Stimulated activated CD4-positive, alpha-beta T cell treated with anti-CD3 and anti-CD28 coated beads, Interleukin-2, amount 100 ng/mL, for 24 hours (primary cell): ENCODE results near the gene PLAC8.

Experiments
- DNase-seq, 2 donors: peaks; one replicate each; pipeline ENCODE4 v3.0.0-alpha.2; 2020

PLAC8 gene

DNA sequence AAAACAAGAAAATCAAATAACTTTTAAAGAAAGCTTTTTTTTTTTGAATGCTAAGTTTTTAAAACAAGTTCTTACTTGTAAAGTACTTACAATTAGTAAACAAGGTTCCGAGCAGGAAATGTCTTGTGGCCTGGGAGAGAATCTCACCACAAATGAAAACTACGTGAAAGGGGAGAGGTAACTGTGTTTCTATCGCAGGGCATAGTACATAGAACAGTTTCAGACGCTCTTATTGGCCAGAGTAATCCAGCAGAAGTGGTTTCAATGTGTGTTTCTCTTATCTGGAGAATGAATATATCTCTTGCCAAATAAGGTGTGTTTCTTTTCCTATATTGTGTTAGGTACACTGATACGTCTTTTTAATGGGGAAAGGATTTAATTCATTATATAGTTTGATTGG is at the start of gene PLAC8:
PLAC8 (minus strand) TSS at position 154 of the 400 bp plus-strand sequence. CDS start 6,808 bp downstream, outside the sequence.
- no peak for DNase-seq

DNA sequence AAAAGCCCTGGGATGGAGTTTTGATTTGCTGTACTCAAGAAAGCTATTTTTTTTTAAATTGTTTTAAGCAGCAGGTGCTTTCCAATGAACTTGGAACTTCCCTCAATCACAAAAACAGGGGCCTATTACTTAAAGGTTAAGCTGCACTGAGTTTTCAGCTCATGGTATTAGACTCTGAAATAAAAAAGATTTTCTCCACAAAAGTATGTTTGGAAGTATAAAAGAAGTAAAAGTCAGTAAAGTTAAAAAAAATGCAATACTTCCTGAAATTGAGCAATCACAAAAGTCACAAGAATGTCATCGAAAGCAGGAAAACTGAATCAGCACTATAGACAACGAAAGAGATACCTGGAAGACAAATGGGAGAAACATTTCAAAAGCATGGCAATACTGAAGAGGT is 38.9 kb upstream of the PLAC8 start:
- no peak for DNase-seq

DNA sequence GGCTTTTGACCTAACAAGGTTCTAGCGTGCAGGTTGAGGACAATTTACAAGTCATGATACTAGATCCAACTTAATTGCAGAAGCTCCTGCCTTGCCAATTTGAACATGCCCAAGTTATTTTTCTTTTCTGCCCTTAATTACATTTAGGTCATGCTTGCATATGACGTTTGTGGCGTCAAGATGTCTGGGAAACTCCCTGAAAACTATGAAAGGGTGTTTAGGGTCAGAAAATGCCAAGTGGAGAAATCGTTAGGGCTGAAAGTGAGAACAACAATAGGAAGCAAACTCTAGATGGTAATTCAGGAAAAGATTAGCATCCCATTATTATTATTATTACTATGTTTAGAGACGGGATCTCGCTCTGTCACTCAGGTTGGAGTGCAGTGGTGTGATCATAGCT is 38.2 kb upstream of the PLAC8 start:
- no peak for DNase-seq

DNA sequence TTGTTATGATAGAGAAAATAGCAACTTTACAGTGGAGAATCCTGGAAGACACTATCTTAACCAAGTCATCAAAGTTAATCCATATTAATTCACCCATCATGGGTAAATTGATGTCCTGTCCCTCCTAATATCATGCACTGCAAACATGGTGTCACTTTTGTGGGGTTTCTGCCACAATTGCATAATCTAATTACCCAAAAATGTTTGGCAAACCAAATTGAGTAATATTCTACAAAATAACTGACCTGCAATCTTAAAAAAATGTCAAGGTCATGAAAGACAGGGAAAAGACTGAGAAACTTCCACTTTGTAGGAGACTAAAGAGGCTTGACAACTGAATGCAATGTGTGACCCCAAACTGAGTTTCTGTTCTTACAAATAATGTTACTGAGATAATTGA is 37.1 kb upstream of the PLAC8 start:
- DNase-seq, result no peak

DNA sequence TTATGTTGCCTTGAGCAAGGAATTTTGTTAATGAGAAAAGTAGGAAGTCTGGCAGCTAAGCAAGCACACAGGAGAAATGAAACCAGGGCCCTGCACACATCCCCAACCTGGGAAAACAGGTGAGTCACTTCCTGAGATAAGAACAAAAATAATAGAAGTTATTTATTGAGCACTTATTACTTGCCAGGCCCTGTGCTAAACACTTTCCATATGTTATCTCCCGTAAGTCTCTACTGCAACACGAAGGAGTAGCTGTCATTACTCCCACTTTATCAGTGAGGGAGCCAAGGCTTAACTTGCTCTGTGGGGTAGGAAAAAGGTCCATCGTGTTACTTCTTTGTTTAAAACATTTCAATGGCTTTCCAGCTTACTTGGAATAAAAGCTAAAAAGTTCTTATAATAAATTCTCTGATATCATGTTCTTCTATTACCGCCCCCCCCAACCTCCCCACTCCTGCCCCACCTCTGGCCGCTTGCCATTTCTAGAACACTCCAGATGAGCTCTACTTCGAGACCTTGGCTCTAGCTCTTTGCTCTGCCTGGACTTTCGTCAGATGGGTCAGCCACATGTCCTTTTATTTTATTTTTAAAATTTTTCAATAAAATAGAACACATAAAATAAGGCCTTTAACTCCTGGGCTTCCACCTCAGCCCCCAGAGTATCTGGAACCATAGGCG is 36.3 kb upstream of the PLAC8 start:
- no peak for DNase-seq

- no peak for DNase-seq
Measured at GRCh38 chr4:83149865-83150652, 35.5 kb upstream of the PLAC8 start.

DNA sequence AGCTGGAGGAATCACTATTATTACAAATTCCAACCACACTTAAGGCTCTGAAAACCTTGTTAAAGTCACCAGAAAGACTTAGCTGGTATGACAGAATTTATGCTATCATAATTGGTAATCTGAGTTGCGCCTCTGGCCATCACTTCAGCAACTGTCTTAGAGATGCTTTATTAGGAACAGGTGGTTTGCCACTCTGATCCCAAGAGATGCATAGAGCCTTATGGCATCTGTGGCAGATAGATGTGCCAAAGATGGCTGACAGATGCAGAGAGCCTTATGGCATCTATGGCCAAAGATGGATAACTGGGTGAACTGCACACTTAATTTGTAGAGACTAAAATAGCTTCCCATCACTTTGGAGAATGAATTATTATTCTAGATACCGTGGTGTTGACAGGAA is 32.3 kb upstream of the PLAC8 start:
- no peak for DNase-seq

GRCh38 chr4:83145776-83146175 is 31.2 kb upstream of the PLAC8 start:
- DNase-seq, result peak in 1 of 2 donors; percentile 33

DNA sequence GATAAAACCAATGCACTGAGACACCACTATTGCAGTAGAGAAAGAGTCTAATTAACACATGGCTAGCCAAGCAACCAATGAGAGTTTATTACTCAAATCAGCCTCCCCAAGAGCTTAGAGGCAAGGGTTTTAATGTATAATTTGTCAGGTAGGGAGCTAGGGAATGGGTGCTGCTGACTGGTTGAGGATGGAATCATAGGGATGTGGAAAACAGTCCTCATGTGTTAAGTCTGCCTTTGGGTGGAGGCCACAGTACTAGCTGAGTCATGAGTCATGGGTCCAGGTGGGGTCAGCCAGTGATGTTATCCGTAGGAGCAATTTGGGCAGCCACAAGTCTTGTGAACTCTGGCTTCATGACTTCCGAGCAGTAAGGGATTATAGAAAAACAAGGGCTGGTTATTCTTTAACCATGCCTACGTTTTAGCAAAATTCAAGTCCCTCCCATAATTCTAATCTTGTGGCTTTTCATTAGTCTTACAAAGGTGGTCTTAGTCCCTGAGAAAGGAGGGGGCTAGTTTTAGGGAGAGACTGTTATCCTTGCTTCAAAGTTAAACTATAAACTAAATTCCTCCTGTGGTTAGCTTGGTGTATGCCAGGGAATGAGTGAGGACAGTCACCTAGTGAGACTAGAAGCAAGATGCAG is 25.1 kb upstream of the PLAC8 start:
- DNase-seq, result no peak

- DNase-seq, result no peak
Measured at GRCh38 chr4:83138946-83139345, 24.4 kb upstream of the PLAC8 start.

DNA sequence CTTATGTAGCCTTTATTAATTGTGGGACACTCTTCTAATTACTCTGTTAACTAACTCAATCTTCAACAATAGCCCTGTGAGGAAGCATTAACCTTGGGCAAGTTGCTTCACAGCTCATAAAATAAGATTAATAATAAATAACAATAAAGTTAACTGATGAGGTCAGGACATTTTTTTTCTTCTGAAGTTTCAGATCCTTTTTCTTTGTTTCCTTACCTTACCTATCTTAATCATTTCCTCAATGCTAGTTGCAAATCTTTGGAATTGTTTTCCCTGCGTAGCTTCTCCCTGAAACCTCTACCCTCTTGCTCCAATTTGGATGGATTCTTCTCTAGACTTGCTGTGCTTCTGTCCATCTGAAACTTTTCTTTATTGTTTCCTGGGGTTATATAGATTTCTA is 17.5 kb upstream of the PLAC8 start:
- no peak for DNase-seq

- no peak for DNase-seq
Measured at GRCh38 chr4:83129264-83129663, 14.7 kb upstream of the PLAC8 start.

- DNase-seq, result no peak
Measured at GRCh38 chr4:83128240-83128929, 13.9 kb upstream of the PLAC8 start.

DNA sequence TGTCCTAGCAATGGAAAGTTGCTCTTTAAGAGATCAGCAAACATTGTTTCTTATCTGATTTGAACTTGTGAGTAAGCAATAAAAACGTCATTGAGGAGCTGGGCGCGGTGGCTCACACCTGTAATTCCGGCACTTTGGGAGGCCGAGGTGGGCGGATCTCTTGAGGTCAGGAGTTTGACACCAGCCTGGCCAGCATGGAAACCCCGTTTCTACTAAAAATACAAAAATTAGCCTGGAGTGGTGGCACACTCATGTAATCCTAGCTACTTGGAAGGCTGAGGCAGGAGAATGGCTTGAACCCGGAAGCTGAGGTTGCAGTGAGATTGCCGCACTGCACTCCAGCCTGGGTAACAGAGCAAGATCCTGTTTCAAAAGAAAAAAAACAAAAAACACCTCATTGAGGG is 11.2 kb upstream of the PLAC8 start:
- peak; percentile 33 to 36 for DNase-seq

DNA sequence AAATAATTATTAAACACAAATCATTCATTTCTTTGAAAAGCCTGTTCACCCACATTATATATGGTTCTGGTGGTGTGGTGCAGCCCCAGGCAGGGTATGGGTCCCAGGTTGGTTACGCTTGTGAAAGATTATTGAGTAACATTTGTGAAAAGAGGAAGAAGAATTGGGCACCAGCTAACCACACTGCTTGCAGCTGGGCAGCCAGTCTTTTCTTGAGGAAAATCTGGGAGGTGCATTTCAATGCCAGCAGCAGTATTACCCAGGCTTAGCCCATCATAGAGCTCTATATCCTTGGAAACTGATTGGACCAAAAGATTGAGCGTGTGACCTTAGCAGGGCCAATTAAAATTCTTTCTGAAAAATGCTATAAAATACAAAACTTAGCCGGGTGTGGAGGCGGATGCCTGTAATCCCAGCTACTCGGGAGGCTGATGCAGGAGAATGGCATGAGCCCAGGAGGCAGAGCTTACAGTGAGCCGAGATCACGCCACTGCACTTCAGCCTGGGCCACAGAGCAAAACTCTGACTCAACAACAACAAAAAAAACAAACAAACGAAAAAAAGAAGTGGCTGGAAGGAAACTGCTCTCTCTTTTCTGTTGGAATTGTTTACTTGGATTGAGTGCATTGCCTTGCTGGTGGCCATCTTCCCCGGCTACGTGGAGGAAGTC is 9.7 kb upstream of the PLAC8 start:
- DNase-seq, result no peak

- no peak for DNase-seq
Measured at GRCh38 chr4:83121246-83121645, 6.7 kb upstream of the PLAC8 start.

GRCh38 chr4:83118869-83119268 is 4.3 kb upstream of the PLAC8 start:
- DNase-seq, result no peak

DNA sequence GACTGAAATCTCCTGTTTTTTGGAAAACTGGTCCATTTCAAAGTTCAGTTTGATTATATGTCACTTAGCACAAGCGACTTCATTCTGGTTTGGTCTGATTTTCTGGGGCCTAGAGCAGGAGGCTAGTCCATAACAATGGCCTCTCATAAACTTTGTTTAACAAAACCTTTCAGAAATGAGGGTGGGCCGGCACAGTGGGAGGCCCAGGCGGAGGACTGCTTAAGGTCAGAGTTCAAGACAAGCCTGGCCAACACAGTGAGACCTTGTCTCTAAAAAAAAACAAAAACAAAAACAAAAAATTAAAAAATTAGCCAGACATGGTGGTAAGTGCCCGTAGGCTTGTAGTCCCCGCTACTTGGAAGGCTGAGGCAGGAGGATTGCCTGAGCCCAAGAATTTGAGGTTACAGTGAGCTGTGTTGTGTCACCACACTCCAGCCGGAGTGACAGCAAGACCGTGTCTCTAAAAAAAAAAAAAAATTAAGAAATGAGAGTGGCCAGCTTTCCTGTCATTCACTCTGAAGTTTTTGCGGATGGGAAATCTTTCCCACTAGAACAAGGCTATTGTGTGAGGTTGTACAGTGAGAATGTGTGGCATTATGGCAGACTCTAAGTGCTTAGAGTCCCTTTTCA is 1.2 kb upstream of the PLAC8 start:
- no peak for DNase-seq

DNA sequence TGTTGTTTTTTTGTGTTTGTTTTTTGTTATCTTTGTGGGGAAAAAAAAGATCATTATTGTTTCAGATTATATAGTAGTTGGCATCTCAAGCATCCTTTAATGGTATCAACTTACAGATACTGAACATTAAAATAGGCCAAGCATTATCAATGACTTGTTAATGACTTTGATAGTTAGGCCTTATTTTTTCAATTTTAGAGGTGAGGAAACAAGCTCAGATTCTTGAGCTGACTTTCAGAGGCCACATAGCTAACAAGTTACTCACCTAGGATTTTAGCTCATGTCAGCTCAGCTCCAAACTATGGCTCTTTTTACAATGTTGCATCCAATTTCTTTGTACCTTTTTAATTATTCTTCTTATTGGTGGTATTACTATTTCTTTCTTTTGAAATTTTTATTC is 471 bp upstream of the PLAC8 start:
- no peak for DNase-seq

DNA sequence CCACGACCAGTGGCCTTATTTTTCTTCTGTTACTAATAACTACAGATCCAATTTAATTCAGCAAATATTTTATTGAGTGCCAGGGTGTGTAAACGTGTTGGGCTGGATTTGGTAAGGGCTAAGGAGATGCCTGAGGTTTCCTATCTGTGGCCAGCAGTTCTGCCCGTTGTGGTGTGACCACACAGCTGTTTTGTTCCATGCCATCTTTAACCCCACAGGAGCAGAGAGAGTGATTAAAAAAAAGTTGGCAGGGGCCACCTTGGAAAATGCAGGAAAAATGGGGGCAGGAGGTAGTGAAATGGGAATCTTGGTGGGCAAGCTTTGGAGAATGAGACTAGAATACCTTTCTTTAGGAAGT is 1.1 kb downstream of the PLAC8 start:
- peak in 1 of 2 donors; percentile 21 for DNase-seq

DNA sequence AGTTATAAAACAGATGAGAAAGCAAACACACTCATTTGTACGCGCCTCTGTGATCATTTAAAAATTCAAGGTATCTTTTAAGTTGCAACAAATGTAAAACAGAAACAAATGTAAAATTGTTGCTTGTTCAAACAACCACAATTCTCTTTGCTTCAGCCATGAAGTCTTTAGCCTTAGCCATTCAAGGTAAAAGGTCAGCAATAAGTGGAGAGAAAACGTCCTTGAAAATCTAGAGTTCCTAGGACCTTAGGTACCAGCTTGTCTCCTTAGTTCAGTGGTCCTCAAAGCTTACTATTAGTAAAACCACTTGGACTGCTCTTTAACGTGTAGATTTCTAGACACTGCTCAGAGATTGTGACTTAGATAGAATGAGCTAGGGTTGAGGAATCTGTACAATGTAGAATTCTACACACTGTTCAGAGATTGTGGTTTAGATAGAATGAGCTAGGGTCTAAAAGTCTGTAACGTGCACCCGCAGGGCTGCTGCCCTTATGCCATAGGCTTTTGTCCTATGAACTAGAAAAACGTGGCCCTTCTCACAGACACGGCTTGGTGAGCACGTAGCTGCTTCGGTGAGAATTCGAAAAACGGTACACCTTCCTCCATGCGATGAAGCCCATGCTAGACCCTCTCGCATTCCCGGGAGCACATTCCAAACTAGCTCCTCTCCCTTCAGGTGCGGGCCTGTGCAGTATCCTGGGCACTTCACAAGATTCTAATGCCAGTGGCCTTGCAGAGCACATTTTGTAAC is 1.7 kb downstream of the PLAC8 start:
- DNase-seq, result peak; percentile 43 to 47

DNA sequence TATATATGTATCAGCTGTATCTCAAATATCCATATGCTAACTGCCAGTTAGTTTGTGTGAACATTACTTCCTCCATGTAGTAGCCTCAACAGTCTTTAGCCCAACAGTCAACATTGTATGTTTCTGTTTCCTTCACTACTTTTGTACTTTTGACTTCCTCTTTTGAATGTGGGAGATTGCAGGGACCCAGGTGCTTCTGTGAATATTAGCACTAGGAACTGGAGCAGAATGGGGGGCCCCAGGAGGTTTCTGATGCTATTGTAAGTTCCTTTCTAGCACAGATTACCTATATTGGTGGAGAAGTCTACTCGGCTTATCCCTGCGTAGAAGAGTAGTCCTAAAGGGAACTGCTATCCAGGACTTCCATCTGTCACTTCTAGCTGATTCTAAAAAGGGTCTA is 2.3 kb downstream of the PLAC8 start:
- peak in 1 of 2 donors; percentile 35 for DNase-seq
